ENCODE results near the gene RCN2. TPM values are rescaled to one million over a fixed set of nuclear protein-coding genes. Genes with fewer than 3 reads are reported as not detected.
A peak's percentile ranks its signal among the peaks of the same experiment; 100 is the strongest.

Gene RCN2
- total RNA-seq, 1 donor from 2014 or later = 65.5 TPM

DNA sequence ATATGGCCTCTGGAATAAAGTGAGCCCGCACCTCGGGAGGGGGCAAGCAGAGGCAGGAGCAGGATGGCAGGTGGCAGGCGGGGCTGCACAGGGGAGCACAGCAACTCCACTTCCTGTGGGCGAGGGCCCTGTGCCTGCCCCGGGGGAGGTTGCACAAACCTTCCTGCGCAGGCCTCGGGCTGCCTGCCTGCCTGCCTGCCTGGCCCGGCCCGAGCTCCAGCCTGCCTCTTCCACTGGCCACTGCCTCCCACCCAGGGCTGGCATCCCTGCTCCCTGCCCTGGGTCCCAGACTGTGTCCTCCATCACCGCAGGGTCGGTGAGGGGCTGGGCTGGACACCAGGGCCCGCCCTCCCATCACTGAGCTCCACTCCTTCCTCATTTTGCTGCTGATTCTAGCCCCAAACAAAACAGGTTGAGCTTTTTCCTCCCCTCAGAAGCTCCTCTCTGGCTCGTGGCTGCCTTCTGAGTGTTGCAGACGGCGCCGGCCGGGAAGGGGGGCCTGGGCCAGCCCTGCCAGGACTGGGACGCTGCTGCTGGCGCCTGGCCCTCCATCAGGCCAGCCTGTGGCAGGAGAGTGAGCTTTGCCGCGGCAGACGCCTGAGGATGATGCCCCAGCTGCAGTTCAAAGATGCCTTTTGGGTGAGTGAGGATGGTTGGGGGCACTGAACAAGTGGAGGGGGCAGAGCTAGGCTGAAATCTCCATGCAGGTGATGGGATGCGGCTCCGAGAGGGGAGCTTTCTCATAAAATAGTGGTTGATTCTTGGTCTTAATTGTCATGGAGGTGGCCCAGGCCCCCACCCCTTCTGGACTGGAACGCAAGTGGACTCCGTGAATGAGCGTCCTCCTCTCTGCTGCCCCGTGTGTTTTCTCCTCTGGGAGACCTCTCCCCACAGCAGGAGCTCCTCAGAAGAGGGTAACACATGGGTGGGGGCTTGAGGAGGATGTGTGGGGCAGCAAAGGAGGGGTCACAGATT lies 63.7 kb downstream of the RCN2 start, which contains the start of gene PSTPIP1:
Gene PSTPIP1 (plus strand): TSS at position 156 of the 975 bp plus-strand sequence. CDS start 448 bp downstream, at position 604.
- Histone ChIP-seq H3K27ac (peak within 1 kb of the TSS; percentile 94 to 97), H3K36me3 (no peaks in the 10 kb centered on the region), H3K27me3 (no peaks in the 10 kb centered on the region), H3K9me3 (no peaks in the 10 kb centered on the region), H3K4me3 (peak within 1 kb of the TSS; percentile 29 to 56), H3K4me1 (peaks cover 25 to 33% of the 10 kb centered on the region in 2 donors)
- intact Hi-C loops (cut with DNase I) = loop anchor here (2.0 kb wide), 1 partner anchor 22 kb away; no protein-coding TSS in a partner anchor
- TF ChIP-seq, protein P1, sequence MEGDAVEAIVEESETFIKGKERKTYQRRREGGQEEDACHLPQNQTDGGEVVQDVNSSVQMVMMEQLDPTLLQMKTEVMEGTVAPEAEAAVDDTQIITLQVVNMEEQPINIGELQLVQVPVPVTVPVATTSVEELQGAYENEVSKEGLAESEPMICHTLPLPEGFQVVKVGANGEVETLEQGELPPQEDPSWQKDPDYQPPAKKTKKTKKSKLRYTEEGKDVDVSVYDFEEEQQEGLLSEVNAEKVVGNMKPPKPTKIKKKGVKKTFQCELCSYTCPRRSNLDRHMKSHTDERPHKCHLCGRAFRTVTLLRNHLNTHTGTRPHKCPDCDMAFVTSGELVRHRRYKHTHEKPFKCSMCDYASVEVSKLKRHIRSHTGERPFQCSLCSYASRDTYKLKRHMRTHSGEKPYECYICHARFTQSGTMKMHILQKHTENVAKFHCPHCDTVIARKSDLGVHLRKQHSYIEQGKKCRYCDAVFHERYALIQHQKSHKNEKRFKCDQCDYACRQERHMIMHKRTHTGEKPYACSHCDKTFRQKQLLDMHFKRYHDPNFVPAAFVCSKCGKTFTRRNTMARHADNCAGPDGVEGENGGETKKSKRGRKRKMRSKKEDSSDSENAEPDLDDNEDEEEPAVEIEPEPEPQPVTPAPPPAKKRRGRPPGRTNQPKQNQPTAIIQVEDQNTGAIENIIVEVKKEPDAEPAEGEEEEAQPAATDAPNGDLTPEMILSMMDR (IDR thresholded peaks at IDR 0.05) = no peak
- peak in 1 of 2 donors; percentile 87 for DNase-seq (ENCODE audit: low spot score in 2 of 2)

DNA sequence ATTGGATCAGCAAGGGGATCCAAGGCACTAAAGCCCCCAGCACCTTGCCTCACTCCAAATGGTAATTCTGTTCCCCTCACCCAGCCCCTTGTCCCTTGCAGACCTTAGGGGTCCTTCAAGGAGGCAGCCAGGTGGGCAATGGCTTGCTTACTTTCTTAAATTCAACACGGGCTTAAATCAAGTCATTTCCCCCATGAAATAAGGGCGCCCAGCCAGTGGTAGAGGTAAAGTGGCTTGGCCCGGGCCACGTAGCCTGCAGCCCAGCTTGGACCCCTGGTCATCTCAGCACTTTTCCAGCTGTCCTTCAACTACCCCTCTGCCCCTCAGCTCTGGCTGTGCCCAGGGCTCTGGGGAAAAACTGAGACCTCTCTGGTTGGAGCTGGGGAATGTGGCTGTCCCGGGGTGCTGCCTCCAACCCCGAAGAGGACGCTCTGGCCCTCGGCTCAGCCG lies 64.6 kb downstream of the RCN2 start:
- DNase-seq (ENCODE audit: low spot score in 2 of 2) = no peak
- Histone ChIP-seq H3K9me3 (no peaks in the 10 kb centered on the region), H3K4me1 (peaks cover 25 to 33% of the 10 kb centered on the region in 2 donors), H3K4me3 (peak overlapping the region; percentile 29 to 56), H3K36me3 (no peaks in the 10 kb centered on the region), H3K27me3 (no peaks in the 10 kb centered on the region), H3K27ac (peak overlapping the region; percentile 94 to 97)
- TF ChIP-seq, protein P1 (IDR thresholded peaks at IDR 0.05) = no peak
- intact Hi-C loops (cut with DNase I) = no loop called here

DNA sequence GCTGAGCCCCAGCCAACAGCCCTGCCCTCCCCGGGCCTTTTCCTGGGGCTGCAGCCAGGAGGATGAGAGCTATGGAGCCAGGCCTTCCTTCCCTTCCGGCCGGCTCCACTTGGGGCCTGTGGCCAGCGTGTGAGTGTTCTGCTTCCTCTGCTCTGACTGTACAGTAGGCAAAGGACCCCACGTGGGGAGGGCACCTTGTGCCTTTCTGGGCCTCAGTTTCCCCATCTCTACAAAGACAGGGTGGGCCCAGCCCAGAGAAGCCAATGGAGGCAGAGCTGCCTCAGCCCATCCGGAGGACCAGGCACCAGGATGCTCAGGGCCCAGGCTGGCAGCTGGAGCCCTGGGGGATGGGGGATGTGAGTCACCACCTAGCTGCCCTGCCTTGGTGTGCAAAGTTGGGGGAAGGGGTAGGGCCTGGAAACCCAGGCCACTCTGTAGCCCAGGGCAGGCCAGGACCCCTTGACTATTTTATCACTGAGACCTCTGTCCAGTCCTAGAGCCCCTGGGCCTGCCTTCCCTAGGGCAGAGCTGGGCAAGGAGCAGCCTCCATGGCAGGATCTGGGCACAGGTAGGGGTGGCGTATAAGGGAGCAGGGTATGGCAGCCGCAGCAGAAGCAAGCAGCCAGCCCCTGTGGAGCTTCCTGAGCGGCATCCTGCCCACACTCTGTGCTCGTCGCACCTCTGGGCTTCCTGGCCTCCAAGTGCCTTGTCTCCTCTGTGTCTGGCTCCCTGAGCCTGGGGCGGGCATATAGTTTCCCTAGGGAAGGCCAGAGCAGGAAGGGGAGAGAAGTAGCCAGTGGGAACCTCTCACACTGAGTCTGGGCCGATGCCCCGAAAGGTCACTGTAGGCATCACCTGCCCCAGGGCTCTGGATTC lies 65.2 kb downstream of the RCN2 start:
- Histone ChIP-seq H3K4me1 (peaks cover 25 to 37% of the 10 kb centered on the region in 2 donors), H3K36me3 (no peaks in the 10 kb centered on the region), H3K27me3 (no peaks in the 10 kb centered on the region), H3K4me3 (peak overlapping the region; percentile 29 to 56), H3K9me3 (no peaks in the 10 kb centered on the region), H3K27ac (peak overlapping the region; percentile 94 to 97)
- intact Hi-C loops (cut with DNase I) = no loop called here
- TF ChIP-seq, protein P1 (IDR thresholded peaks at IDR 0.05) = no peak
- DNase-seq (ENCODE audit: low spot score in 2 of 2) = peak in 1 of 2 donors; percentile 80

DNA sequence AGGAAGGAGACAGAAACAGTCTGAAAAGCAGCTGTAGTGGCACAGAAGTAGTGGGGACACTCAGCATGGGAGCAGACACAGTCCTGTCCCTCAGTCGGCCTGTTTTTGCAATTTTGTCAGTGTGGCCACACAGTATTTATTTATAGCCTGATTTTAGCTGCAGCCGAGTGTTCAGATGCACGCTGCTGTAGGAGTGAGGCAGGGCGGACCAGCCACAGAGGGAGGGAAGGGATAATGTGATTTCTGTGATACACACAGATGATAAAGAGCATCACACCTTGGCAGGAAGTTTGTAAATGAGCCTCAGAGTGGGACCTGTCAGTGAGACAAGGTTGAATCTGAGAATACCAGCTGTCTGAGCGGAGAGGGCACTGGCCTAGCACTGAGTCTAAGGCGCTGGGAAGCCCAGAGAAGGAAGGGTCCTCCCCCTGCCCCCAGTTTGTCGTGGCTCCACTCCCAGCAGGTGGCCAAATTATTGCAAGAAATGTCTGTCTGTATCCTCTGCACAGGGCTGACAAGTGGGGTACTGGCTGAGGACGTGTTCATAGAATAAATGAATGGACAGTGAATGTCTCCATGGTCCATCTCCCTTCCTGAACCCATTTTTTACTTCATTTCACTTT lies 67.2 kb downstream of the RCN2 start:
- TF ChIP-seq, protein P1 (IDR thresholded peaks at IDR 0.05) = no peak
- peak in 1 of 2 donors; percentile 2 for DNase-seq (ENCODE audit: low spot score in 2 of 2)
- Histone ChIP-seq H3K4me1 (peaks cover 25 to 37% of the 10 kb centered on the region in 2 donors), H3K27ac (peak overlapping the region in 1 of 2 donors; percentile 94), H3K4me3 (no peak overlapping the region), H3K36me3 (no peaks in the 10 kb centered on the region), H3K9me3 (no peaks in the 10 kb centered on the region), H3K27me3 (no peaks in the 10 kb centered on the region)
- intact Hi-C loops (cut with DNase I) = no loop called here

DNA sequence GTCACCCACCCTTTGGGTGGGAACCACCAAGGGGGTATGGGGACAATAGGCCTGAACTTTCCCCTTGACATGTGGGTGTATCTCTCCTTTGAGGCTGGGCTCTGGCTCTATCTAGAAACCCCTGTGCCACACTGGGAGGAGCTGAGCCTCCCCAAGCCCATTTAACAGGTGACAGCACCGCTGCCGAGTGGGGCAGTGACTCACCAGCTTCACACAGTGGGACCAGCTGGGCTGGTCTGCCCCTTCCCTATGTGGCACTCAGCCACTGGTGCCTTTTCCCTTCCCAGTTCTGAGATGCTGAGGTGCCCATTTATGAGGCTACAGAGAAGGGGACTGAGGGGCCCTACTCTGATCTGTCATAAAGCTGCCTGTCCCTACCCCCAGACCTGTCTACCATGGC lies 68.4 kb downstream of the RCN2 start:
- Histone ChIP-seq H3K27ac (no peak overlapping the region), H3K36me3 (no peaks in the 10 kb centered on the region), H3K4me3 (no peak overlapping the region), H3K27me3 (no peaks in the 10 kb centered on the region), H3K9me3 (no peaks in the 10 kb centered on the region), H3K4me1 (peaks cover 19 to 31% of the 10 kb centered on the region in 2 donors)
- intact Hi-C loops (cut with DNase I) = no loop called here
- peak in 1 of 2 donors; percentile 53 for DNase-seq (ENCODE audit: low spot score in 2 of 2)
- TF ChIP-seq, protein P1 (IDR thresholded peaks at IDR 0.05) = no peak

Data from ascending aorta (tissue), 2 donors.